GM12864 (cell line): ENCODE measurements around the gene HELT.
"Not testable (repeated sequence)": the region's sequence is repeated elsewhere in the genome, so short reads cannot be mapped to it uniquely, and the experiment has no call there.

Experiments
- DNase-seq: peaks from one replicate; pipeline ENCODE4 v3.0.0-alpha.2; 2011; ENCODE audit warnings: low read depth
- H3K4me3 ChIP-seq: 2 replicates; pipeline ENCODE4 v1.5.1; 2011; ENCODE audit warnings: mild to moderate bottlenecking, low read depth, low read length, control low read depth
- CTCF ChIP-seq: IDR thresholded peaks from 2 replicates; pipeline ENCODE4 v1.5.1; 2011; ENCODE audit warnings: low read depth, mild to moderate bottlenecking, moderate library complexity, low read length, control low read depth, inconsistent platforms; ENCODE audit errors: missing control alignments

HELT gene

GRCh38 chr4:184979461-184980124 is 38.7 kb upstream of the HELT start:
- DNase-seq, result no peak
- TF ChIP-seq CTCF, result no peak
- no peak overlapping the region for H3K4me3 ChIP-seq

GRCh38 chr4:184980261-184980660 is 38.0 kb upstream of the HELT start:
- no peak overlapping the region for H3K4me3 ChIP-seq
- no peak for TF ChIP-seq CTCF
- DNase-seq, result no peak

- DNase-seq, result peak; percentile 29
- no peak overlapping the region for H3K4me3 ChIP-seq
- peak; percentile 61 for TF ChIP-seq CTCF
These were observed 34.5 kb upstream of the HELT start for GRCh38 chr4:184983672-184984356.

- H3K4me3 ChIP-seq, result no peak overlapping the region
- TF ChIP-seq CTCF, result no peak
- DNase-seq, result no peak
These were observed 30.7 kb upstream of the HELT start for GRCh38 chr4:184987493-184988031.

- no peak for DNase-seq
- no peak for TF ChIP-seq CTCF
- no peak overlapping the region for H3K4me3 ChIP-seq
These were observed 29.7 kb upstream of the HELT start for GRCh38 chr4:184988611-184989010.

- DNase-seq, result not testable (repeated sequence)
These were observed 29.0 kb upstream of the HELT start for GRCh38 chr4:184989283-184989682.

GRCh38 chr4:184990131-184990530 is 28.2 kb upstream of the HELT start:
- not testable (repeated sequence) for H3K4me3 ChIP-seq, DNase-seq

More at GRCh38 chr4:184989283-184989682, 29.0 kb upstream of the HELT start:
- H3K4me3 ChIP-seq, result not testable (repeated sequence)

GRCh38 chr4:184991860-184992259 is 26.4 kb upstream of the HELT start:
- DNase-seq, result no peak
- H3K4me3 ChIP-seq, result no peak overlapping the region
- TF ChIP-seq CTCF, result no peak
